Measurements from ENCODE around the gene STK32A. TPM values are rescaled to one million over a fixed set of nuclear protein-coding genes. Genes with fewer than 3 reads are reported as not detected.

Gene STK32A
- total RNA-seq, 1 experiment from 2014 or later: not detected

- Histone ChIP-seq H3K27ac (ENCODE audit: low read length) (no peak overlapping the region), H3K27me3 (ENCODE audit: control insufficient read depth, insufficient read depth, low read length) (no peaks in the 10 kb centered on the region), H3K36me3 (ENCODE audit: control insufficient read depth, insufficient read depth, low read length) (no peaks in the 10 kb centered on the region), H3K4me1 (ENCODE audit: control insufficient read depth, insufficient read depth, low read length) (peaks cover 5% of the 10 kb centered on the region), H3K4me3 (ENCODE audit: low read depth in 2 of 2, low read length in 2 of 2) (no peak overlapping the region), H3K9me3 (ENCODE audit: control insufficient read depth, insufficient read depth, low read depth, low read length) (no peaks in the 10 kb centered on the region)
- no TSS peak for BruUV-seq (replicated peaks)
- in situ Hi-C loops (cut with HindIII; ENCODE audit: low pct_unique_long_range_greater_than_20kb, low sequenced_read_pairs) (no loop called here), intact Hi-C loops (cut with micrococcal nuclease; ENCODE audit: unreplicated experiment) (no loop called here)
- no peak for TF ChIP-seq SIN3A (IDR thresholded peaks at IDR 0.05; ENCODE audit: borderline replicate concordance, insufficient read depth, low read depth, low read length)
- no peak for TF ChIP-seq TCF7L2 (IDR thresholded peaks at IDR 0.05; ENCODE audit: low read depth, low read length)
- no peak for TF ChIP-seq REST (IDR thresholded peaks at IDR 0.05; ENCODE audit: insufficient read depth in 1 of 2, low read depth in 2 of 2, low read length in 1 of 2)
- TF ChIP-seq, protein P1, sequence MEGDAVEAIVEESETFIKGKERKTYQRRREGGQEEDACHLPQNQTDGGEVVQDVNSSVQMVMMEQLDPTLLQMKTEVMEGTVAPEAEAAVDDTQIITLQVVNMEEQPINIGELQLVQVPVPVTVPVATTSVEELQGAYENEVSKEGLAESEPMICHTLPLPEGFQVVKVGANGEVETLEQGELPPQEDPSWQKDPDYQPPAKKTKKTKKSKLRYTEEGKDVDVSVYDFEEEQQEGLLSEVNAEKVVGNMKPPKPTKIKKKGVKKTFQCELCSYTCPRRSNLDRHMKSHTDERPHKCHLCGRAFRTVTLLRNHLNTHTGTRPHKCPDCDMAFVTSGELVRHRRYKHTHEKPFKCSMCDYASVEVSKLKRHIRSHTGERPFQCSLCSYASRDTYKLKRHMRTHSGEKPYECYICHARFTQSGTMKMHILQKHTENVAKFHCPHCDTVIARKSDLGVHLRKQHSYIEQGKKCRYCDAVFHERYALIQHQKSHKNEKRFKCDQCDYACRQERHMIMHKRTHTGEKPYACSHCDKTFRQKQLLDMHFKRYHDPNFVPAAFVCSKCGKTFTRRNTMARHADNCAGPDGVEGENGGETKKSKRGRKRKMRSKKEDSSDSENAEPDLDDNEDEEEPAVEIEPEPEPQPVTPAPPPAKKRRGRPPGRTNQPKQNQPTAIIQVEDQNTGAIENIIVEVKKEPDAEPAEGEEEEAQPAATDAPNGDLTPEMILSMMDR (IDR thresholded peaks at IDR 0.05): no peak
- no peak for TF ChIP-seq POLR2AphosphoS5 (IDR thresholded peaks at IDR 0.05; ENCODE audit: low read depth, low read length)
- ChIA-PET CTCF (no interaction called here), POLR2A (interaction anchor here (0.6 kb wide), 1 partner anchor 117 kb away, joined by 4 read pairs; no protein-coding TSS in a partner anchor)
- DNase-seq (ENCODE audit: low read depth, low spot score) (no peak), ATAC-seq (no peak)
Observed at GRCh38 chr5:147306351-147306750, 71.5 kb downstream of the STK32A start.

- intact Hi-C loops (cut with micrococcal nuclease; ENCODE audit: unreplicated experiment): no loop called here
- in situ Hi-C loops (cut with HindIII; ENCODE audit: low pct_unique_long_range_greater_than_20kb, low sequenced_read_pairs): no loop called here
- ChIA-PET POLR2A (no interaction called here), CTCF (no interaction called here)
- Histone ChIP-seq H3K4me1 (ENCODE audit: control insufficient read depth, insufficient read depth, low read length) (peaks cover 5% of the 10 kb centered on the region), H3K27me3 (ENCODE audit: control insufficient read depth, insufficient read depth, low read length) (no peaks in the 10 kb centered on the region), H3K36me3 (ENCODE audit: control insufficient read depth, insufficient read depth, low read length) (no peaks in the 10 kb centered on the region), H3K27ac (ENCODE audit: low read length) (no peak overlapping the region), H3K4me3 (ENCODE audit: low read depth in 2 of 2, low read length in 2 of 2) (no peak overlapping the region), H3K9me3 (ENCODE audit: control insufficient read depth, insufficient read depth, low read depth, low read length) (no peaks in the 10 kb centered on the region)
- no TSS peak for BruUV-seq (replicated peaks)
- TF ChIP-seq POLR2AphosphoS5 (IDR thresholded peaks at IDR 0.05; ENCODE audit: low read depth, low read length) (no peak), REST (IDR thresholded peaks at IDR 0.05; ENCODE audit: insufficient read depth in 1 of 2, low read depth in 2 of 2, low read length in 1 of 2) (no peak), SIN3A (IDR thresholded peaks at IDR 0.05; ENCODE audit: borderline replicate concordance, insufficient read depth, low read depth, low read length) (no peak), TCF7L2 (IDR thresholded peaks at IDR 0.05; ENCODE audit: low read depth, low read length) (no peak)
- TF ChIP-seq, protein P1 (IDR thresholded peaks at IDR 0.05): no peak
- no peak for ATAC-seq
- no peak for DNase-seq (ENCODE audit: low read depth, low spot score)
Observed at GRCh38 chr5:147307170-147307569, 72.3 kb downstream of the STK32A start.
